ENCODE data around the gene PLEKHA6. TPM values are rescaled to one million over a fixed set of nuclear protein-coding genes. Genes with fewer than 3 reads are reported as not detected.

PLEKHA6 gene
- total and polyA plus RNA-seq, 2 donors (not counting 1 experiment from before 2014, with no cell fraction given), result 0.31 to 0.47 TPM

- ChIA-PET POLR2A (no interaction called here), CTCF (interaction anchor here (0.6 kb wide), 1 partner anchor 66 kb away, joined by 4 read pairs; no protein-coding TSS in a partner anchor)
- H3K4me1 ChIP-seq (ENCODE audit: control insufficient read depth in 2 of 2, insufficient read depth in 2 of 2, low read length in 2 of 2), result no peaks in the 10 kb centered on the region
- no peaks in the 10 kb centered on the region for H3K9me3 Mint-ChIP-seq (ENCODE audit: insufficient read depth)
- no peak overlapping the region for H3K27ac ChIP-seq (ENCODE audit: low read length in 2 of 2)
- H3K4me3 Mint-ChIP-seq, result no peak overlapping the region
- ATAC-seq (ENCODE audit: low read depth), result no peak
- no peaks in the 10 kb centered on the region for H3K9me3 ChIP-seq (ENCODE audit: control extremely low read depth in 1 of 3, control insufficient read depth in 2 of 3, insufficient read depth in 1 of 3, low read length in 2 of 3)
- no peak overlapping the region for H3K4me3 ChIP-seq (ENCODE audit: control extremely low read depth in 1 of 5, extremely low read depth in 1 of 5, insufficient read depth in 1 of 5, low read depth in 2 of 5, low read length in 4 of 5)
- WGBS (ENCODE audit: insufficient coverage), result 90% methylated on average over 6 of the region's 8 CpGs
- H3K27me3 Mint-ChIP-seq, result peaks cover 8% of the 10 kb centered on the region
- no peaks in the 10 kb centered on the region for H4K20me1 ChIP-seq (ENCODE audit: control insufficient read depth, insufficient read depth, low read length, poor library complexity, severe bottlenecking)
- no peak for TF ChIP-seq CTCF (IDR thresholded peaks at IDR 0.05)
- TF ChIP-seq EZH2 (IDR thresholded peaks at IDR 0.05; ENCODE audit: borderline replicate concordance, insufficient read depth, low read depth, low read length, poor library complexity, severe bottlenecking), result no peak
- DNase-seq, result no peak
- H3K79me2 ChIP-seq (ENCODE audit: control insufficient read depth, insufficient read depth, low read length), result no peaks in the 10 kb centered on the region
- H2AFZ ChIP-seq (ENCODE audit: insufficient read depth, low read depth, low read length, poor library complexity, severe bottlenecking), result no peak overlapping the region
- no peak overlapping the region for H3K4me2 ChIP-seq (replicated peaks; ENCODE audit: low read depth, low read length, poor library complexity, severe bottlenecking)
- no peaks in the 10 kb centered on the region for H3K4me1 Mint-ChIP-seq
- H3K9ac ChIP-seq (ENCODE audit: low read length), result no peak overlapping the region
- no peaks in the 10 kb centered on the region for H3K27me3 ChIP-seq (replicated peaks in 1 of 4; ENCODE audit: control extremely low read depth in 1 of 4, control insufficient read depth in 3 of 4, insufficient read depth in 4 of 4, low read length in 3 of 4)
- no peak overlapping the region for H3K27ac Mint-ChIP-seq
- intact Hi-C loops (cut with micrococcal nuclease), result no loop called here
- no peaks in the 10 kb centered on the region for H3K36me3 ChIP-seq (replicated peaks in 1 of 2; ENCODE audit: control extremely low read depth in 1 of 2, control insufficient read depth in 1 of 2, extremely low read depth in 1 of 2, insufficient read depth in 2 of 2, low read length in 1 of 2)
These were observed 135.1 kb downstream of the PLEKHA6 start for GRCh38 chr1:204224655-204225054.

GRCh38 chr1:204223129-204223860, 136.4 kb downstream of the PLEKHA6 start:
- TF ChIP-seq EZH2 (IDR thresholded peaks at IDR 0.05; ENCODE audit: borderline replicate concordance, insufficient read depth, low read depth, low read length, poor library complexity, severe bottlenecking), result no peak
- no peak for TF ChIP-seq CTCF (IDR thresholded peaks at IDR 0.05)
- no peak overlapping the region for H3K27ac ChIP-seq (ENCODE audit: low read length in 2 of 2)
- ChIA-PET POLR2A (no interaction called here), CTCF (no interaction called here)
- H3K27me3 Mint-ChIP-seq, result peaks cover 4% of the 10 kb centered on the region
- H3K36me3 ChIP-seq (replicated peaks in 1 of 2; ENCODE audit: control extremely low read depth in 1 of 2, control insufficient read depth in 1 of 2, extremely low read depth in 1 of 2, insufficient read depth in 2 of 2, low read length in 1 of 2), result no peaks in the 10 kb centered on the region
- no peak overlapping the region for H3K27ac Mint-ChIP-seq
- no peak overlapping the region for H3K4me3 ChIP-seq (ENCODE audit: control extremely low read depth in 1 of 5, extremely low read depth in 1 of 5, insufficient read depth in 1 of 5, low read depth in 2 of 5, low read length in 4 of 5)
- H3K9me3 ChIP-seq (ENCODE audit: control extremely low read depth in 1 of 3, control insufficient read depth in 2 of 3, insufficient read depth in 1 of 3, low read length in 2 of 3), result no peaks in the 10 kb centered on the region
- H3K9me3 Mint-ChIP-seq (ENCODE audit: insufficient read depth), result no peaks in the 10 kb centered on the region
- H4K20me1 ChIP-seq (ENCODE audit: control insufficient read depth, insufficient read depth, low read length, poor library complexity, severe bottlenecking), result no peaks in the 10 kb centered on the region
- H3K9ac ChIP-seq (ENCODE audit: low read length), result no peak overlapping the region
- intact Hi-C loops (cut with micrococcal nuclease), result no loop called here
- H3K4me1 ChIP-seq (ENCODE audit: control insufficient read depth in 2 of 2, insufficient read depth in 2 of 2, low read length in 2 of 2), result no peaks in the 10 kb centered on the region
- H3K4me1 Mint-ChIP-seq, result no peaks in the 10 kb centered on the region
- H3K79me2 ChIP-seq (ENCODE audit: control insufficient read depth, insufficient read depth, low read length), result no peaks in the 10 kb centered on the region
- H3K4me3 Mint-ChIP-seq, result no peak overlapping the region
- no peak overlapping the region for H2AFZ ChIP-seq (ENCODE audit: insufficient read depth, low read depth, low read length, poor library complexity, severe bottlenecking)
- H3K27me3 ChIP-seq (replicated peaks in 1 of 4; ENCODE audit: control extremely low read depth in 1 of 4, control insufficient read depth in 3 of 4, insufficient read depth in 4 of 4, low read length in 3 of 4), result no peaks in the 10 kb centered on the region
- WGBS (ENCODE audit: insufficient coverage), result 95% methylated on average over 14 of the region's 17 CpGs
- no peak for DNase-seq
- ATAC-seq (ENCODE audit: low read depth), result no peak
- no peak overlapping the region for H3K4me2 ChIP-seq (replicated peaks; ENCODE audit: low read depth, low read length, poor library complexity, severe bottlenecking)
